Stimulated activated CD4-positive, alpha-beta T cell treated with anti-CD3 and anti-CD28 coated beads, Interleukin-15, amount 100 ng/mL, for 48 hours (primary cell): ENCODE results near the gene TRIM27.
"Not testable (repeated sequence)": the region's sequence is repeated elsewhere in the genome, so short reads cannot be mapped to it uniquely, and the experiment has no call there.

ENCODE experiments used
- DNase-seq, 2 donors: peaks; one replicate each; pipeline ENCODE4 v3.0.0-alpha.2; 2020; ENCODE audit warnings: low read depth in 2 of 2

The TRIM27 gene

DNA sequence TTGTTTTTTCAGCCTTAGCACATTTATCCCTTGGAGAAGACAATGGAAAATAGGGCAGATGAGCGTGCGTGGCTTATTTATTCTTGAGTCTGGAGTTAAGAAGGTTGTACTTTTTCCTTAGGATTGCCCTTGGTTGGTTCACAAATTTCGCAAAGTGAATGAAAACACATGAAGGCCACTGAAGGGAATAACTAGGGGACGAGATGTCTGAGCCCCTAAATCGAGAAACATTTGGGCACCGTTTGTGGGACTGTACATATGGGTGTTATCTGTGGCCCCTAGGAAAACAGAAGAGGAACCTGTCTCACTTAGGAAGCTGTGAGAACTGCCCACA lies 19.4 kb upstream of the TRIM27 start:
- DNase-seq, result no peak

GRCh38 chr6:28941684-28942448 lies 18.1 kb upstream of the TRIM27 start:
- no peak for DNase-seq

- DNase-seq, result peak; percentile 66 to 70
Observed at GRCh38 chr6:28940858-28941683, 17.3 kb upstream of the TRIM27 start.

- peak in 1 of 2 donors; percentile 29 for DNase-seq
Observed at GRCh38 chr6:28940294-28940857, 16.6 kb upstream of the TRIM27 start.

- no peak for DNase-seq
Observed at GRCh38 chr6:28933069-28933468, 9.3 kb upstream of the TRIM27 start.

DNA sequence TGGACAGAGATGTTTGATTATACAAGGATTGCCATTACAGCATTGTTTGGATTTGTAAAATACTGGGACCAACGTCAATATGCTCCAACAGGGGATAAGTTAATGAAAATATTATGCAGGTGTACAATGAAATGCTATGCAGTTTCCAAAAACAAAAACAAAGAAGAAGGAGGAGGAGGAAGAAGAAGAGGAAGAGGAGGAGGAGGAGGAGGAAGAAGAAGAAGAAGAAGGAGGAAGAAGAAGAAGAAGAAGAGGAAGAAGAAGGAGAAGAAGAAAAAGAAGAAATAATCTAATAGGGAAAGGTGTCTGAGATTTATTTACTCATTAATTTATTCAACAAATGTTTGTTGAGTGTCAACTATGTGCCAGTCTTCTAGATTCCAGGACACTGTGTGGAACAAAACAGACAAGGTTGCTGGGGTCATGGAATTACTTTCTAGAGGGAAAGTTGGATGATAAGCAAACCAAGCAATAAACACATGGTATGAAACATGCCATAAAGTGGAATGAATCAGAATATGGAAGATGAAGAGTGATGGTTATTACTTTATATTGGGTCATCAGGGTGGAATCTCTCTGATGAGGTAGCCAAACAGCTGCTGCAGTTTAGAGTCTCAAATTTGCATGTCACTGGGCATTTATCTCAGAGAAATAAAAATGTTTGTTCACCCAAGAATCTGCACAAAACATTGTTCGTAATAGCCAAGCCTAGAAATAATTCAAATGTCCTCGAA lies 6.3 kb upstream of the TRIM27 start:
- DNase-seq, result no peak

GRCh38 chr6:28929339-28929738 lies 5.6 kb upstream of the TRIM27 start:
- not testable (repeated sequence) for DNase-seq

- no peak for DNase-seq
Observed at GRCh38 chr6:28927846-28928245, 4.1 kb upstream of the TRIM27 start.

- peak in 1 of 2 donors; percentile 14 for DNase-seq
Observed at GRCh38 chr6:28922821-28923317, 916 bp downstream of the TRIM27 start.

- no peak for DNase-seq
Observed at GRCh38 chr6:28922004-28922820, 1.6 kb downstream of the TRIM27 start.

- no peak for DNase-seq
Observed at GRCh38 chr6:28920281-28920680, 3.5 kb downstream of the TRIM27 start.

DNA sequence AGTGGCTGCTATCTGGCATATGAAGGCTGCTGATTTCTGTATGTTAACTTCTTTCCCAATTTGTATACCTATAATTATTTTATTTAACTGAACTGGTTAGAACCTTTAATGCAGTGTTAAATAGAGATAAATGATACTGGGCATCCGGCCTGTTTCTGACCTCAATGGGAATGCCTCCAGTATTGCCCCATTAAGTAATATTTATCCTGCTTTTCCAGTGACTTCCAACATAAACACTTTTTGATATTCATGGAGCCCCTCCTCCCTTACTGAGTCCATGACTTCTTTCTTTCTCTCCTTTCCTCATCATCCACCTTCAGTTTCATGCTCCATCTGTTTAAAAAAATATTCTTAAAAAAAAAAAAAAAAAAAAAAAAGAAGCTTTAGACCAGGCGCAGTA lies 8.8 kb downstream of the TRIM27 start:
- no peak for DNase-seq

GRCh38 chr6:28910901-28911690 lies 12.7 kb downstream of the TRIM27 start:
- no peak for DNase-seq

DNA sequence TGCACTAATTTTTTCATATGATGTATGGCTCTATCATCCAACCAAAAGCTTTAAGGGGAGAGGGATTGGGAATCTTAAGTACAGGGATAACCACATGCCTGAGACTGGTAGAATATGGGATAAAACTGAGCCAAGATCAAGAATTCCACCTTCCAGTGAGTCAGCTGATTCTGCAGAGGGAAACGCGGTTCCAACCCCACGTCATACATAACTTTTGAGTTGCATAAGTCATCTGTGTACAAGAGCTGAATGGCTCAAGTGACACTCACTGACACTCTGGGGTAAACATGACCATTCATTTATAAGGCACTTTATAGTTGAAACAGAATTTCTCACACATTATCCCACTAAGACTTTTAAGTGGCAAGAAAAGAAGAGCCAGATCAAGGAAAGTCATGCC lies 16.4 kb downstream of the TRIM27 start:
- DNase-seq, result no peak

GRCh38 chr6:28906669-28907068 lies 17.1 kb downstream of the TRIM27 start:
- no peak for DNase-seq

GRCh38 chr6:28903686-28904085 lies 20.1 kb downstream of the TRIM27 start:
- DNase-seq, result no peak

GRCh38 chr6:28901831-28902230 lies 22.0 kb downstream of the TRIM27 start:
- no peak for DNase-seq

DNA sequence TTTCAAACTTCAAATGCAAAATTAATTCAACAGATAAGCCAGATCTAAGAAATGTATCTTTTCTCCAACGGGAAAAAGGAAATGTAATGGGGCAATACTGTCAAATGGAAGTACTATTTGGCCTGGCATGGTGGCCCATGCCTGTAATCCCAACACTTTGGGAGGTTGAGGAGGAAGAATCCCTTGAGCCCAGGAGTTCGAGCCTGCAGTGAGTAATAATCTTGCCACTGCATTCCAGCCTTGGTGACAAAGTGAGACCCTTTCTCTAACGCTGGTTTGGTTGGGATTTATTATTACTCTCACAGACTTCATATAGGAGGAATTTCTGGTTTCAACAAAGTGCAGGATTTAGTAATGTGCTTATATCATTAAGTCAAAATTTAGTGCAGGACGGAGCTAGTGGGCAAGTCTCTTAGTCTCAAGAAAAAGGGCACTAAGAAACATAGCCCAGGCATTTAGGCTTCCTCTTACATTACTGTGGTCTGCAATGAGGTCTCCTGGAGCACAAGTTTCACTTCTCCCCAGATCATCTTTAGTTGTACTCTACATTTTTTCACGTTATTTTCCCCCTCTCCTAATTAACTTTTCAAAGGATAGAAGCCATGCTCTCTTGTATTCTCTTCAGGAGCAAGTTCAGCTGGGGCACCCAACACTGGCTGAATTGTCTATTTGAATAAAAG lies 23.1 kb downstream of the TRIM27 start:
- DNase-seq, result no peak

DNA sequence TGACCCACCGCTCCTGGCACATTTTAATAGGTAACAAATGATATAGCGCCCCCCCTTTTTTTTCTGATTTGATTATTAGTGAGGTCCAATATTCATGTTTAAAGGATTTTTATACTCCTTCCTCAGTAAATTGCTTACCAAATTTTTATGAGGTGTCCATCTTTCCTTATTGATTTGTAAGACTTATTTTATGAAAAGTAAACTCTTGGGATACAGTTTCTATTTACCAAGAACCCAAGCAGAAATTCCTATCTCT lies 25.1 kb downstream of the TRIM27 start:
- DNase-seq, result no peak

DNA sequence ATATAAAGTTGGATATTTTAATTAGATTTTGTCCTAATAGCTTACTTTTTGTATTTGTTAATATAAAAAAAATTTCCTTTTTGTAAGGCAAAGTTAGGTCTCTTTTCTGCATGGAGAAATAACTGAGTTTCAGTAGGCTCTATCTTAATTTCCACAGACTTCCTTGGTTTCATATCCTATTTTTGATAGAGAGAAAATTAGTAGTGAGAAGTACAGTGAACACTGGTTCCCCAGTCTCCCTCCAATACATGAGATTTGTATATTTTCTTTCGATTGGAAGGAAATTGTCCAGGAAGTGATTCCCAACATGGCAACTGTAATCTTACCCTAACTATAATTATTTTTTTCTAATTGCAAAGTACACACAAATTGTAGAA lies 26.4 kb downstream of the TRIM27 start:
- no peak for DNase-seq
